Cardiac fibroblast (primary cell): ENCODE data around the gene PRDM4.

Experiments
- DNase-seq, 2 donors: peaks; one replicate each; pipeline versions ENCODE4 v3.0.0 to v3.0.0-alpha.2; 2010; ENCODE audit warnings: low read depth in 2 of 2
- H3K4me3 ChIP-seq, 2 donors: replicated peaks in 1 of 2; 1 replicate in 1 of 2; 2 replicates in 1 of 2; pipeline ENCODE4 v1.5.1; 2011; ENCODE audit warnings: low read depth in 2 of 2, low read length in 2 of 2, mild to moderate bottlenecking in 2 of 2, moderate library complexity in 1 of 2
- TF ChIP-seq, protein P1 (sequence below): IDR thresholded peaks from one replicate; pipeline ENCODE4 v1.5.1; 2011; ENCODE audit warnings: low read depth, mild to moderate bottlenecking, low read length, inconsistent platforms

Gene PRDM4

DNA sequence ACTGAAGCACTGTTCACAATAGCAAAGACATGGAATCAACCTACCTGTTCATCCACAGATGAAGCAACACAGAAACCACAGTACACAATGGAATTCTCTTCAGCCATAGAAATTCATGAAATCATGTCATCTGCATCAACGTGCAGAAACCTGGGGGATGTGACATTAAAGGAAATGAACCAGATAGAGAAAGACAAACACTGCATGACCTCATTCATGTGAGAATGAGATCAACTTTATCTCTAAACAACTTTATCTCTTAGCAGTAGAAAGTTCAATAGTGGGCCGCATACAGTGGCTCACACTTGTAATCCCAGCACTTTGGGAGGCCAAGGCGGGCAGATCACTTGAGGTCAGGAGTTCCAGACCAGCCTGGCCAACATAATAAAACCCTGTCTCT, 33.5 kb upstream of the PRDM4 start:
- DNase-seq: no peak
- TF ChIP-seq, protein P1, sequence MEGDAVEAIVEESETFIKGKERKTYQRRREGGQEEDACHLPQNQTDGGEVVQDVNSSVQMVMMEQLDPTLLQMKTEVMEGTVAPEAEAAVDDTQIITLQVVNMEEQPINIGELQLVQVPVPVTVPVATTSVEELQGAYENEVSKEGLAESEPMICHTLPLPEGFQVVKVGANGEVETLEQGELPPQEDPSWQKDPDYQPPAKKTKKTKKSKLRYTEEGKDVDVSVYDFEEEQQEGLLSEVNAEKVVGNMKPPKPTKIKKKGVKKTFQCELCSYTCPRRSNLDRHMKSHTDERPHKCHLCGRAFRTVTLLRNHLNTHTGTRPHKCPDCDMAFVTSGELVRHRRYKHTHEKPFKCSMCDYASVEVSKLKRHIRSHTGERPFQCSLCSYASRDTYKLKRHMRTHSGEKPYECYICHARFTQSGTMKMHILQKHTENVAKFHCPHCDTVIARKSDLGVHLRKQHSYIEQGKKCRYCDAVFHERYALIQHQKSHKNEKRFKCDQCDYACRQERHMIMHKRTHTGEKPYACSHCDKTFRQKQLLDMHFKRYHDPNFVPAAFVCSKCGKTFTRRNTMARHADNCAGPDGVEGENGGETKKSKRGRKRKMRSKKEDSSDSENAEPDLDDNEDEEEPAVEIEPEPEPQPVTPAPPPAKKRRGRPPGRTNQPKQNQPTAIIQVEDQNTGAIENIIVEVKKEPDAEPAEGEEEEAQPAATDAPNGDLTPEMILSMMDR: no peak
- H3K4me3 ChIP-seq: no peak overlapping the region

DNA sequence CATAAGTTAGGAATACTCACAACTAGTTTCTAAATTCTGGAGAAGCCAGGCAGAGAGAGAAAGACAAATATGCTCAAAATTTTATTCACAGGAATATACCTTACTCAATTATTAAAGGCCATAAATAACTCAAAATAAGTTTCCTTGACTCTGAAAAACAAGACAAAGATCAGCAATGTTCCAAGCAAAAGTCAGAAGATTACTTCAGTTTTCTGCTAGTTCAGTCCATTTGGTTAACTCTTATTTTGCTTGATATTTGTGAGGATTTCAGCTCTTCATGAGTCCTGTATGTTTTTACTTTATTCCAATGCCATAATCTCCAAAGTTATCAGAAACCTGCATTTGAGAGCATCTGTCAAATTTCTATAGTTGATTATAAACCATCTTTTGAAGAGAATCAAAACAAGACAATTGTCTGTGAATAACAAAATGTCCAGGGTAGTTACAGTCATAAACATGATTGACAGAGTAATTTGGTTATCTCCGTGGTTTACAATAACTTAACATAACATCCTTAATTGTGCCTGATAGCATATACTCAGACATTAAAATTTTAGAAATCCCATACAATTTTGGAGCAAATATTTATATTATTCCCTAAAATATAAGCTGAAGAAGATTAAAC, 30.6 kb upstream of the PRDM4 start:
- TF ChIP-seq, protein P1: no peak
- no peak for DNase-seq
- H3K4me3 ChIP-seq: no peak overlapping the region

DNA sequence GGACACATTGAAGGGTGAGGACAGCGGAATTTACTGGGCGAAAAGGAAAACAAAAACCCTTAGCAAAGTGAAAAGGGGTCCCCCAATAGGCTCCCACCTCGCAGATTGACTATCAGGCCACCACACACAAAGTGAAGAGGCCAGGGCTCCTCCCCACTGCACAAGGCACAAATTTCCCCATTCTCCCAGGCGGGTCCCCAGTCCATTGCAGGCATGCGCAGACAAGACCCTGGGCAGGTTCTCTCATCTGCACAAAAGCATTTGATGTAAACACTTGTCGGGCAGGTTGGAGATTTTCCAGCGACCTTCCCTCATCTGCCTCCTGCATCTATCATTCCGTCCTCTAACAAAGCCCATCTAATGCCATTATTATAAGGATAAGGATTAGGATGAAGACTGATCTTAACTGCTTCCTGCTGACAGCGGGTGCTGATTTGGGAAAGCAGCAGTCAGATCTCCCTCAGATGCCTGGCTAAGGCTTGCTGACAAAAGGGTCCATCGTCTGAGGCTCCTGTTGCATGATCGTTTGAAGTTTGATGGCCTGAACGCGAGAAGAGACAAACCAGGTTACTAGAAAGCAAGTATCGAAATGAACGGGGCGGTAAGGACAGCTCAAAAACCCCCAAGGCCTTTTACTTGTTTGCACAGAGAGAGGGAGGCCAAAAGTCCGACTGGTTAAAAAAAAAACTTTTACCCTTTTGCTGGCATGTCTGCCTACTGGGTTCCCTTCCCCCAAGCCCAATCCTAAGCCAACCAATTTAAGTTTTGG, 27.9 kb upstream of the PRDM4 start:
- H3K4me3 ChIP-seq: no peak overlapping the region
- no peak for DNase-seq
- TF ChIP-seq, protein P1: no peak

DNA sequence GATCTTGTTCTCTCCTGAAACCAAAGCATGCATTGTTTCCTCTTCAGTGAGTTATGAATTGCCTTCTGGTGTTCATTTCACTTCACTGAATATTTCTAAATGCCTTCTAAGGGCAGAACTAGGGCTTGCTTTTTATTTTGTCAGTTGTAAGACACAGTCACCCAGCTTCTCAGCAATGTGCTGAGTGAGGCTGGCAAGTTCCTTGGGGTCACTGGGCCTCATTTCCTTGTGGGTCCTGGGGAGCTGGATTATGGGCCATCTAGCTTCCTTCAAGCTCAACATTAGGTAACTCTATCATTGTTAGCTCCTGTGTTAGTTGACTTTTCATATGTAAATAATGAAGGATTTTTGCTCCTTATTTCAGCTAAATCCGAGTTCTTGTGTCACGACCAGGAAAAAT, 27.3 kb upstream of the PRDM4 start:
- no peak overlapping the region for H3K4me3 ChIP-seq
- DNase-seq: no peak
- TF ChIP-seq, protein P1: no peak

DNA sequence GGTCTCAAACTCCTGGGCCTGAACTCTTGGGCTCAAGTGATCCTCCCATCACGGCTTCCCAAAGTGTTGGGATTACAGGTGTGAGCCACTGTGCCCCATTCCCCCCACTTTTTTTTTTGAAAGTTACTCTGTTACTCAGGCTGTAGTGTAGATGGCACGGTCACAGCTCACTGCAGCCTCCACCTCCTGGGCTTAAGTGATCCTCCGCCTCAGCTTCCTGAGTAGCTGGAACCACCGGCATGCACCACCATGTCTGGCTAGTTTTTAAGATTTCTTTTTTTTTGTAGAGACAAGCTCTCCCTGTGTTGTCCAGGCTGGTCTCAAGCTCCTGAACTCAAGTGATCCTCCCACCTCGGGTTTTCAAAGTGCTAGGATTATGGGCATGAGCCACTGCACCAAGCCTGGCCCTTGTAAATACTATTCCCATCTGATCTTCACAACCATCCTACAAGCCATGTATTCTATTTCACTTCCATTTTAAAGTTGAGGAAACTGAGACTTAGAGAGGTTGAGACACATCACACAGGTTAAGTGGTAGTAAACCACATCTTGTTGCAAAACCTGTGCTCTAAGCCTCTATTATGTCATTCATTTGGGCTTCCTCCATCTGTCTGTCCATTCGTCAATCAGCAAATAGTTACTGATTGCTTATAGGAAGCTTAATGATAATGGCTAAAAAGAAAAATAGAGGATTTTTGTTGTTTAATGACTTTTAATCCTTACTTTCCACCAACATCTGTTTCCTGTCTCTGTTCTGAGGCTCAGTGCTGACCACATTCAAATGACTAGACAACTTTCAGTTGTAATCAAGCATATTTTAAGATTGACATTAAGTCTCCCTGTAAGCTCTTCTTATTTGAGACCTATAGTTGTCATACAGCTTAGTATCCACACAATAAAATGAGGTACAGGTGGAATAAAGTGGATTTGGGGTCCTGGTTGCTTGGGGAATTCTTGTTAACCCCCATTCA, 22.8 kb upstream of the PRDM4 start:
- no peak for DNase-seq
- TF ChIP-seq, protein P1: no peak
- H3K4me3 ChIP-seq: no peak overlapping the region

DNA sequence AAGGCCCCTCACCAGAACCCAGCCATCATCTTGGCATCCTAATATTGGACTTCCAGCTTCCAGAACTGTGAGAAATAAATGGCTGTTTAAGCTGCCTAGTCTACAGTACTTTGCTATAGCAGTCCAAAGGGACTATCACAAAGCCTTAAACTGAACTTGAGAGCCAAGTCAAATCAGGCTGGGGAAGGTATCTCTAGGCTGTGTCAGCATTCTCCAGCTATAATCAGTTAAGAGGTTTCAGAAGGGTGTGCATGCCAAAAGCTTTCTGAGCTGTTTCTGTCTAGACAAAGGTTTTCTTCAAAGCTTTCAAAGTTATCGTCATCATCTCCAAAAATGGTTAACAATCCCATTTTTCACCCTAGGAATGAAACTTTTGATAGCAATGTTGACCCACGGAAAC, 21.1 kb upstream of the PRDM4 start:
- TF ChIP-seq, protein P1: no peak
- H3K4me3 ChIP-seq: no peak overlapping the region
- no peak for DNase-seq
